Measurements from ENCODE around the gene PHF21B. TPM values are rescaled to one million over a fixed set of nuclear protein-coding genes. Genes with fewer than 3 reads are reported as not detected.
A peak's percentile ranks its signal among the peaks of the same experiment; 100 is the strongest.

PHF21B gene
- total RNA-seq, 1 experiment from 2014 or later = 20.2 TPM

GRCh38 chr22:44933666-44934453 lies 75.9 kb downstream of the PHF21B start:
- Histone ChIP-seq H3K36me3 (replicated peaks; ENCODE audit: control insufficient read depth, insufficient read depth, low read length) (peaks cover 3% of the 10 kb centered on the region), H3K27me3 (ENCODE audit: control insufficient read depth, insufficient read depth, low read length) (no peaks in the 10 kb centered on the region), H3K4me3 (ENCODE audit: insufficient read depth, low read depth, low read length) (no peak overlapping the region)
- no peak for DNase-seq

DNA sequence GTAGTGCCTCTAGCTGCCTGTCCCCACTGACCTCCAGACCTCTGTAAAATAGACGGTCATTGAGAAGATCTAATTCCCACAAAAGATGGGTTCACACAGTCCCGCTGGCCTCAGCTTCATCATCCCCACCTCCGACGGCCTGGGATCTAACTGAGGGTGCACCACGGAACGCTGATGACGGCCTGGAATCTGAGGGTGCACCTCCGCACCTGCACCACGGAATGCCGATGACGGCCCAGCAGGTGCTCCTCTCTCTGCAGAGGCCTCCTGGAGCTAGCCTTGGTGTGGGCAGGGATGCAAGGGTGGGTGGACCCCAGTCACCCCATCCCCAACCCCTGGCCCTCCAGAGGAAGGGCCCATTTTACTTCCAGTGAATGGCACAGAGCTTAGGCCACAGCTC lies 77.3 kb downstream of the PHF21B start:
- DNase-seq = no peak
- Histone ChIP-seq H3K4me3 (ENCODE audit: insufficient read depth, low read depth, low read length) (no peak overlapping the region), H3K27me3 (ENCODE audit: control insufficient read depth, insufficient read depth, low read length) (no peaks in the 10 kb centered on the region), H3K36me3 (replicated peaks; ENCODE audit: control insufficient read depth, insufficient read depth, low read length) (peaks cover 3% of the 10 kb centered on the region)

- no peak overlapping the region for H3K4me3 ChIP-seq (ENCODE audit: insufficient read depth, low read depth, low read length)
- peaks cover 3% of the 10 kb centered on the region for H3K36me3 ChIP-seq (replicated peaks; ENCODE audit: control insufficient read depth, insufficient read depth, low read length)
- H3K27me3 ChIP-seq (ENCODE audit: control insufficient read depth, insufficient read depth, low read length) = no peaks in the 10 kb centered on the region
- DNase-seq = no peak
These were observed 78.0 kb downstream of the PHF21B start for GRCh38 chr22:44931766-44932165.

DNA sequence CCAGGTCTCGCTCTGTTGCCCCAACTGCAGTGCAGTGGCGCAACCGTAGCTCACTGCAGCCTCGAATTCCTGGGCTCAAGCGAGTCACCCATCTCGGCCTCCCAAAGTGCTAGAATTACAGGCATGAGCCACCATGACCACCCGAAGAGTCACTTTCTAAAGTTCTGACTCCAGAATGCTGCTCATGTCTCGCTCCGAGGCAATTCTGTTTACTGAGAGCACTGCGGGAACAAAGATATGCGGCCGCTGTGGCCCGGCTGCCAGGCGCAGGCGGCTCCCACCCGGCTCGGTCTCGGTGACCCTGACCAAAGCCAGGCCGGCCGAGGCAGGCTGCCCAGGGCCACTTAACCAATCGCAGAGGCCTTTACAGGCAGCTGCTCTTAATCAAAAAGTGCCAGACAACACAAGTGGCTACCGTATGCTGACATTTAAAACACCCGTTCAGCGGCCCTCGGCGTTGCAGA lies 78.7 kb downstream of the PHF21B start:
- Histone ChIP-seq H3K27me3 (ENCODE audit: control insufficient read depth, insufficient read depth, low read length) (no peaks in the 10 kb centered on the region), H3K4me3 (ENCODE audit: insufficient read depth, low read depth, low read length) (no peak overlapping the region), H3K36me3 (replicated peaks; ENCODE audit: control insufficient read depth, insufficient read depth, low read length) (peaks cover 6% of the 10 kb centered on the region)
- no peak for DNase-seq

DNA sequence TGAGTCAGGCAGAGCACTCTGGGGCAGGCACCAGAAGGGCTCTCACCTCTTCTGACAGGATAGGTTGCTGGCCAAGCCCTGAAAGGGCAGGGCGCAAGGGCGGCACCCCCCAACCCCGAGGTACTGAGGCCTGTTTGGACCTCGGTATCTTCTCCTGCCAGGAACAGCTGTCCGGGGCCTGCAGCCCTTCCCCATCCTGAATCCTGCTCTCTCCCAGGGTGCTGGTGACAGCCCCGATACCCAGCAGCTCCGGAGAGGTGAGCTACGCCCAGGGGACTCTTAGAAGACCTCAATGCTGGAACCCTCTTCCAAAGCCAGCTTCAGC lies 79.1 kb downstream of the PHF21B start:
- Histone ChIP-seq H3K36me3 (replicated peaks; ENCODE audit: control insufficient read depth, insufficient read depth, low read length) (peaks cover 6% of the 10 kb centered on the region), H3K4me3 (ENCODE audit: insufficient read depth, low read depth, low read length) (no peak overlapping the region), H3K27me3 (ENCODE audit: control insufficient read depth, insufficient read depth, low read length) (no peaks in the 10 kb centered on the region)
- no peak for DNase-seq

DNA sequence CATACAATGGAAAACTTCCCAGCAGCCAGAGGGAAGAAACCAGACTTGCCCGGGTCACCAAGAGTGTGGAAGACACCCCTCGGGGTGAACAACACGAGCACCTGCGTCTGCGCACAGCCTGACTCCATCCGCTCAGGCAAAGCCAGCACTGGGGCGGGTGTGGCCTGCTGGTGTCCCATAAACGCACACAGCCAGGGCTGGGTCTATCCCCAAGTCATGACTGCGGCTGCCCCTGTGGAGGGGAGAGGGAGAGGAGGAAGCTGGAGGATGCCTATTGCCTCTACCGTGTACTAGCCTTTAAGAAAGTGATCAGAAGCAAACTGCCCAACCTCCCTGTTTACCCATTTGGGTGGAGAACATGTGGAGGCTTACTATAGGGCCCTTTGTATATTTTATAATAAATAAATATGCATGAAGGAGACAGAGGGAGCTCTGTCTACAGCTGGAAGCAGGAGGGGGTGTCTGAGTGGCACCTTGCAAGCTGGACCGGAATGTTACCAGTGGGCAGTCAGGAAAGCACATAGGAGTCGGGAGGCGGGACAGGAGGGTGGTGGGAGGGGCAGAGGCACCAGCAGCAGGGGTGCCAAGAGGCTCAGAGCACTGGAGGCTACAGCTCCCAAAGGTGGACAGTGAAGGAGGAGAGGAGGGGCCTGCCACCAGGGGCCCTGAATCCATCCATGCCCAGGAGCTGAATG lies 79.6 kb downstream of the PHF21B start:
- Histone ChIP-seq H3K36me3 (replicated peaks; ENCODE audit: control insufficient read depth, insufficient read depth, low read length) (peaks cover 6% of the 10 kb centered on the region), H3K4me3 (ENCODE audit: insufficient read depth, low read depth, low read length) (no peak overlapping the region), H3K27me3 (ENCODE audit: control insufficient read depth, insufficient read depth, low read length) (no peaks in the 10 kb centered on the region)
- DNase-seq = no peak

GRCh38 chr22:44929359-44930015 lies 80.3 kb downstream of the PHF21B start:
- no peaks in the 10 kb centered on the region for H3K27me3 ChIP-seq (ENCODE audit: control insufficient read depth, insufficient read depth, low read length)
- no peak overlapping the region for H3K4me3 ChIP-seq (ENCODE audit: insufficient read depth, low read depth, low read length)
- peaks cover 5% of the 10 kb centered on the region for H3K36me3 ChIP-seq (replicated peaks; ENCODE audit: control insufficient read depth, insufficient read depth, low read length)
- no peak for DNase-seq

- no peak overlapping the region for H3K4me3 ChIP-seq (ENCODE audit: insufficient read depth, low read depth, low read length)
- H3K27me3 ChIP-seq (ENCODE audit: control insufficient read depth, insufficient read depth, low read length) = no peaks in the 10 kb centered on the region
- peaks cover 5% of the 10 kb centered on the region for H3K36me3 ChIP-seq (replicated peaks; ENCODE audit: control insufficient read depth, insufficient read depth, low read length)
- no peak for DNase-seq
These were observed 81.0 kb downstream of the PHF21B start for GRCh38 chr22:44928711-44929358.

DNA sequence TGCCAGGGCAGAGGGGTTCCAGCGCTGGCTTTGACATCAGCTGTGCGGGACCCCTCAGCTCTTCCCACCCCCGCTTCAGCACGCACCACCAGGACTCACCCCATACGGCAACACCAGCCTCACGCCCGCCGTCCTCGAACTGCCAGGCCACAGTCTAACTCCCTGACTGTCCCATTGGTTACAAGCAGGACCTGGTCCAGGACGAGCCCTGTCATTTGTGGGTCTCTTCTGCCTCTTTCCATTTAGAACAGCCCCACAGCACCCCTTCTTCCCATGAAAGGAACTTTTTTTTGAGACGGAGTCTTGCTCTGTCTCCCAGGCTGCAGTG lies 81.7 kb downstream of the PHF21B start:
- Histone ChIP-seq H3K36me3 (replicated peaks; ENCODE audit: control insufficient read depth, insufficient read depth, low read length) (peaks cover 5% of the 10 kb centered on the region), H3K27me3 (ENCODE audit: control insufficient read depth, insufficient read depth, low read length) (no peaks in the 10 kb centered on the region), H3K4me3 (ENCODE audit: insufficient read depth, low read depth, low read length) (no peak overlapping the region)
- peak; percentile 60 for DNase-seq

DNA sequence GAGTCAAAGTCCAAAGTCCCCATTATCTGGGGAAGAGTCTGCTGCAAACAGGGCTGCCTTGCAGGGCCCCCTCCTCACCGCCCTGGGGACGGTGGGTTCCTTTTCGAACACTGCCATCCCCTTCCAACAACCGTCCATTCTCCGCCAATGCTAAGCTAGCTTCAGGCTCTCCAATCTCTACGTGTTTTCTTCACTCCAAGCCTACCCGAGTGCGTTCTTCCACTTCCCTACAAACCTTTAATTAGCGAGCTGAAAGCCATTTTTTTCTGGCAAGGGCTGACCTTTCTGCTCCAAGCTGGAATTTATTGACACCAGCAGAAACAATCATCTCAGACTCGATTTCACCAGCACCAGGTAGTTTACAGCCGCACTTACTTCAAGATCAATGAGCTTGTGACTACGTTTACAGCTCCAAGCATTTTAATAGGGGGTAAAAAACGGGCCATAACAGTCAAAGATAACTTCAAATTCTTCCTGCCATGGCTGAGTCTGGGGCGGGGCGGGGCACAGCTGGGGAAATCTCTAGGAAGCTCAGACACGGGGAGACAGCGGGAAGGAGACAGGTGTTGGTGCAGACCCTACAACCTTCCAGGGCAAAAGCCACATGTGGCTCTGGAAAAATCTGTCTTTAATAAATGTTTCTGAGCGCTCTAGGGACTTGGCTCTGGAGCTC lies 82.2 kb downstream of the PHF21B start:
- peak; percentile 56 for DNase-seq
- no peaks in the 10 kb centered on the region for H3K27me3 ChIP-seq (ENCODE audit: control insufficient read depth, insufficient read depth, low read length)
- H3K36me3 ChIP-seq (replicated peaks; ENCODE audit: control insufficient read depth, insufficient read depth, low read length) = peaks cover 5% of the 10 kb centered on the region

GRCh38 chr22:44926491-44927415 lies 83.1 kb downstream of the PHF21B start:
- Histone ChIP-seq H3K4me3 (ENCODE audit: insufficient read depth, low read depth, low read length) (no peak overlapping the region), H3K36me3 (replicated peaks; ENCODE audit: control insufficient read depth, insufficient read depth, low read length) (peaks cover 3% of the 10 kb centered on the region), H3K27me3 (ENCODE audit: control insufficient read depth, insufficient read depth, low read length) (no peaks in the 10 kb centered on the region)
- peak; percentile 33 for DNase-seq

More for the DNA sequence above, 82.2 kb downstream of the PHF21B start:
- H3K4me3 ChIP-seq (ENCODE audit: insufficient read depth, low read depth, low read length) = no peak overlapping the region

DNA sequence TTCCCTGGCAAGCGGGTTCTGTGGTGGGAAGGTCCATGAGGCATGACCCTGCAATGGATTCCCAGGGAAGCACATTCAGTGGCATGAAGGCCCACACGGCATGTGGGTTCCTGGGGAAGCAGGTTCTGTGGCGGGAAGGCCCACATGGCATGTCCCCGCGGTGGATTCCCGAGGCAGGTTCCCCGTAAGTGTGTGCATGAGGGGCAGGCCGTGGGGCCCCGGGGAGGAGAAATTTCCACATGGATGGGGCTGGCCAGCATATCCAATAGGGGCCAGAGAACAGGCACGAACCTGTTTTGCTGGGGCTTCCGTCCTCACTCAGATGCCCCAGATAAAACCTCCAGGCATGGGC lies 83.7 kb downstream of the PHF21B start:
- DNase-seq = peak; percentile 51
- Histone ChIP-seq H3K27me3 (ENCODE audit: control insufficient read depth, insufficient read depth, low read length) (no peaks in the 10 kb centered on the region), H3K36me3 (replicated peaks; ENCODE audit: control insufficient read depth, insufficient read depth, low read length) (peaks cover 3% of the 10 kb centered on the region), H3K4me3 (ENCODE audit: insufficient read depth, low read depth, low read length) (no peak overlapping the region)

DNA sequence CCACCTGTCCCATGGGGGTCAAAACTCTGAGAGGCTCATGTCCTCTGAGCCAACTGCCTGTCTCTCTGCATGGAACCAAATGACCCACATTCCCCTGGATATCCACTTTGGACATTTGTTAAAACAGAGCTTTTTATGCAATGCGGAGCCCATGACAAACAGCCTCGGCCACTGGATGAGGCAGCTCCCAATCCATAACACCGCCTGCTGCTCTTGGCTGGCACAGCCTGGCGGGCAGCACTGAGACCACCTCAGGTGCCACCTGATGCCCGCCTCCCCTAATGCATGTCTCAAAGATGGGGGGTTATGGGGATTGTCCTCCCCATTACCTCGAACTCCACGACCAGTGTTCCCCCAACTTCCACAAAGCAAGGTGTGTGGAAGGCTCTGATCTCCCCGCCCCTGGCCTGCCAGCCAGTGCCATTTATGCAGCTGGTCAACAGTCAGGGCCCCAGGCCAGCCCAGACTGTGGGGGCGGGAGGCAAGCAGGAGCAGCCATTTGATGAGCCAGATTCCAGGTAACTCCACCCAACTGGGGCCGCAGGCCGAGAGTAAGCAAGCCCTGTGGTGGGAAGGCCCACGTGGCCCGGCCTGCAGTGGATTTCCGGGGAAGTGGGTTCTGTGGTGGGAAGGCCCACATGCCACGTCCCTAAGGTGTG lies 84.2 kb downstream of the PHF21B start:
- Histone ChIP-seq H3K4me3 (ENCODE audit: insufficient read depth, low read depth, low read length) (no peak overlapping the region), H3K36me3 (replicated peaks; ENCODE audit: control insufficient read depth, insufficient read depth, low read length) (peaks cover 3% of the 10 kb centered on the region), H3K27me3 (ENCODE audit: control insufficient read depth, insufficient read depth, low read length) (no peaks in the 10 kb centered on the region)
- peak; percentile 57 for DNase-seq

Data from H7 (cell line).